HG03108 (cell line): Measurements from ENCODE around the gene TUBD1.

Experiments used
- ATAC-seq: cut with Tn5 transposase; IDR thresholded peaks from one replicate; pipeline ENCODE4 v1.9.1; 2021; ENCODE audit warnings: moderate library complexity; ENCODE audit not compliant: unreplicated experiment

Gene TUBD1

GRCh38 chr17:59827721-59828477, 64.8 kb downstream of the TUBD1 start:
- ATAC-seq = no peak

GRCh38 chr17:59826706-59827453, 65.9 kb downstream of the TUBD1 start:
- no peak for ATAC-seq

- no peak for ATAC-seq
Observed at GRCh38 chr17:59825533-59826322, 67.0 kb downstream of the TUBD1 start.

GRCh38 chr17:59815965-59816364, 76.8 kb downstream of the TUBD1 start:
- ATAC-seq = no peak

- no peak for ATAC-seq
Observed at GRCh38 chr17:59814685-59815084, 78.1 kb downstream of the TUBD1 start.

- no peak for ATAC-seq
Observed at GRCh38 chr17:59814276-59814675, 78.5 kb downstream of the TUBD1 start.

GRCh38 chr17:59812139-59812538, 80.6 kb downstream of the TUBD1 start:
- ATAC-seq = no peak

- ATAC-seq = no peak
Observed at GRCh38 chr17:59811209-59811608, 81.5 kb downstream of the TUBD1 start.

GRCh38 chr17:59810894-59811153, 81.9 kb downstream of the TUBD1 start:
- no peak for ATAC-seq
